ENCODE results near the gene RNASE8.
A peak's percentile ranks its signal among the peaks of the same experiment; 100 is the strongest.

Gene RNASE8

GRCh38 chr14:21024585-21025370 is 32.8 kb upstream of the RNASE8 start, which contains the start of gene NDRG2:
TSS of gene NDRG2 (minus strand) at chr14:21025061. CDS start at chr14:21023315, 1,746 bp downstream.
- Mint-ChIP-seq H3K36me3 (ENCODE audit: low read depth) (no peaks in the 10 kb centered on the region), H3K27me3 (peaks cover 8% of the 10 kb centered on the region), H3K4me3 (peak within 1 kb of the TSS; percentile 73), H3K4me1 (ENCODE audit: low read depth) (peaks cover 11% of the 10 kb centered on the region), H3K9me3 (no peaks in the 10 kb centered on the region), H3K27ac (peak within 1 kb of the TSS; percentile 14)

DNA sequence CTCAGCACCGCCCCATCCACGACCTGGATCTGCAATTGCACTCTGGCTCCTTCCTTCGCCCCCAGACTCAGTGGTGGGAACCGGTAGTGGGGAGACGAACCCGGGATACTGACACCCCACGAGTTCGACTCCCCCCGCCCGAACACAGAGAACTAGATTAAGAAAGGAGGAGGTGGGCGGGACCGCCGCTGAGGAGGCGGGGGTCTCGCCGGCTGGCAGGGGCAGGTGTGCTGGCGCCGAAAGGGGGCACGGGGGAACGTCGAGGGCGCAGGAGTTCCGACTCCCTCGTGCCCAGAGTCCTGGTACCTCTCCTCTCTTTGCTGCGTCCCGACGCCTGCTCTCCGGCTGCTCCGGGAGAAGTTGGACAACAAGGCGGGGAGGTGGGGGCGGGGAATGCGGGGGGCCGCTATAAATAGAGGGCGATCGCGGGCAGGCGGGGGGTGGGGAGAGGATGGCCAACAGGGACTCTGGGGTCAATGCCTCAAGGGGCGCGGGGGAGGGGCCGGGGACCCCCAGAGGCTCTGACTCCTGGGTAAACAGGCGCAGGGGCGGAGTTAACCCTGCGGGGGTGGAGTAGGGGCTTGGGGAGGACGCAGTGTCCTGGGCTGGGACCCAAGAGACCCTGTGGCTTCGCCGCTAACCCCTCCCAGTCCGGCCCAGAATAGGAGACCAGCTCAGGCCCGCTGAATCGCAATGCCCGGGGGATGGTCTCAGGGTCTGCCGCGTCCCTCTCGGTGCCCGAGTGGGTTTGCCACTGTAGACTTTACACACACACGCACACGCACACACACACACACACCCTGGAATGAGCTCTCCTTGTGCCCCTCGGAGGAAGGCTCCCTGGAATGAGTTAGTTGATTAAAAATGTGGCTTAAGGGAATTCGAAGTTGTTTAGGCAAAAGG is 32.0 kb upstream of the RNASE8 start:
- H3K9me3 Mint-ChIP-seq, result no peaks in the 10 kb centered on the region
- H3K4me3 Mint-ChIP-seq, result peak overlapping the region; percentile 73
- peaks cover 11% of the 10 kb centered on the region for H3K4me1 Mint-ChIP-seq (ENCODE audit: low read depth)
- no peak overlapping the region for H3K27ac Mint-ChIP-seq
- H3K36me3 Mint-ChIP-seq (ENCODE audit: low read depth), result no peaks in the 10 kb centered on the region
- H3K27me3 Mint-ChIP-seq, result peaks cover 8% of the 10 kb centered on the region

DNA sequence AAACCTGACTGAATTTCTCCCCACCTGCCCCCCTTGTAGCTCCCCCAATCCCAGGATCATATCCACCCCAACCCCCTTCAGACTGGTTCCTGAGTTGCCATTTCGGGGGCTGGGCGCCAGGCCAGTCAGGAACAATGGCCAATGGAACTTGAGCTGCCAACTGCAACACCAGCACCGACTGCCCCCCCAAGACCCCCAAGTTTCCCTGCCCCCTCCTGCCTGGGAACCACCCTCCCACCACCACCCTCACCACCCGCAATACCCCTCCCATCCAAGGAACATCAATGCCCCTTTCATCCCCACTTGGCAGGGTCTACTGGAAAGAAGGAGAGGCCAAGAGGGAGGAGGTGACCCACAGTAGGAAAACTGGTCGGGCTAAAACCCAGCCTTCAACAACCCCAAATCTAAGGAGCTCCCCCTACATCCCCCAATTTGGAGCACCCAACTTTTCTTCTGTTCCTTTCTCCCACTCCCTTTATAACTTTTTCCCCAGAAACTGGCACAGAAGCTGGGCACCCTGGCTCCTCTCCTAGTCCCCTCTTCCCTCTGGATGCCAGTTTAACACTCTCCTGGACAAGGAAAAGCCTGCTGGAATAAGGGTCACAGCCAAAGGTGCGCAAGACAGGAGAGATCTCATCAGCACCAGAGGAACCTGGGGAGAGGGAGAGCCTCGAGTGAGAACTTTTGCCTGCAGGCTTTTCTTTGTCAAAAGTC is 31.2 kb upstream of the RNASE8 start:
- Mint-ChIP-seq H3K9me3 (no peaks in the 10 kb centered on the region), H3K36me3 (ENCODE audit: low read depth) (no peaks in the 10 kb centered on the region), H3K4me3 (no peak overlapping the region), H3K4me1 (ENCODE audit: low read depth) (peaks cover 11% of the 10 kb centered on the region), H3K27ac (no peak overlapping the region), H3K27me3 (peaks cover 8% of the 10 kb centered on the region)

DNA sequence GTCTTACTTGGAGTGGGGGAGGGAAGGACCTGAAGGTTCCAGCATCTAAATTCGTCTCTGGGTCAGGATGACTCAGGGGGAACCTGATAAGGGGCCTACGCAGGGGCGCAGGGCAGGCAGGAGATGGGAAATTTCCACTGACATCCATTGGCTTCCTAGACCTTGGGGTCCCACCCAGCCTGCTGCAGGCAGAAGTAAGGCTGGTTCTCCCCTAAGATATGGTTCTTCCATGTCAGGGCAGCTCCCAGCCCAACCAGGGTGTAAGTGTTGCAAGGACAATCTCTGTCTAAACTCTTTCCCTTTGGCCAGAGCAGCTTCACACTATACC is 30.7 kb upstream of the RNASE8 start:
- Mint-ChIP-seq H3K4me3 (no peak overlapping the region), H3K4me1 (ENCODE audit: low read depth) (peaks cover 11% of the 10 kb centered on the region), H3K9me3 (no peaks in the 10 kb centered on the region), H3K27me3 (peaks cover 8% of the 10 kb centered on the region), H3K36me3 (ENCODE audit: low read depth) (no peaks in the 10 kb centered on the region), H3K27ac (no peak overlapping the region)

GRCh38 chr14:21029917-21030316 is 27.7 kb upstream of the RNASE8 start, which contains the start of gene TPPP2:
TSS of gene TPPP2 (plus strand) at chr14:21030217. CDS start at chr14:21030582, 365 bp downstream.
- H3K4me1 Mint-ChIP-seq (ENCODE audit: low read depth), result no peaks in the 10 kb centered on the region
- no peak within 1 kb of the TSS for H3K4me3 Mint-ChIP-seq
- no peaks in the 10 kb centered on the region for H3K27me3 Mint-ChIP-seq
- no peak within 1 kb of the TSS for H3K27ac Mint-ChIP-seq
- no peaks in the 10 kb centered on the region for H3K9me3 Mint-ChIP-seq
- H3K36me3 Mint-ChIP-seq (ENCODE audit: low read depth), result no peaks in the 10 kb centered on the region

GRCh38 chr14:21030531-21030930 is 27.1 kb upstream of the RNASE8 start:
- Mint-ChIP-seq H3K27me3 (no peaks in the 10 kb centered on the region), H3K36me3 (ENCODE audit: low read depth) (no peaks in the 10 kb centered on the region), H3K27ac (no peak overlapping the region), H3K4me3 (no peak overlapping the region), H3K9me3 (no peaks in the 10 kb centered on the region), H3K4me1 (ENCODE audit: low read depth) (no peaks in the 10 kb centered on the region)

DNA sequence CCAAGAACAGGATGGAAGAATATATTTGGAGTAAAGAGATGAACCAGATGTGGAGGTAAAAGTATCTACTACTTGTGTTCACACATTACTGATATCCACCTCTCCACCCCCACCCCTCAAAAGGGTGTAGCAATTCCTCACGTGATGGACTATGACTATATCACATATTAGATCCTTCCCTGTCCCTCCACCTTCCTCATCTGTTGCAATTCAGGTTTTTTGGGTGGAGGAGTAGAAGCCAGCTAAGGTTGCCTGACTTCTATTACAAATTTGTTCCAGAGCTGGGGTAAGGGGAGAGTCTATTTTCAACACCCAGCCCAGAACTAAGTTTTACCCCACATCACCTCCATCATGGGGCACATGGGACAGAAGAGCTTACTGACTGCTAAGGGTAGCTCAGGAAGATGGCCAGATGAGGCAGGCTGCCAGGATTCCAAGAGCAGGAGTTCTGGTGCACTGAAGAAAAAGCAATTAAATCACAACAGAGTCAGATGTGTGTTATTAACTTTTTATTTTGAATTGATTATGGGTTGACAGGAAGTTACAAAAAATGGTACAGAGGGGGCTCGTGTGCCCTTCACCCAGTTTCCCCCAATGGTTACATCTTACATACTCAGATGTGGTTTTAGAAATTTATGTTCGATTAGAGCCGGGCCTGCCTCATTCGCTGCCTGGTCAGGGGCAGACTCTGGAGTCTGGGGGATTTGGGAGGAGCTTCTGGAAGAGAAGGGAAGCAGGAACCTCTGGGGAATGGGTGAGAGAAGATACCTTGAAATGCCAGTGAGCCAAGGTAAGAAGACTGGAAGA is 25.1 kb upstream of the RNASE8 start:
- no peaks in the 10 kb centered on the region for H3K27me3 Mint-ChIP-seq
- H3K36me3 Mint-ChIP-seq (ENCODE audit: low read depth), result no peaks in the 10 kb centered on the region
- no peak overlapping the region for H3K27ac Mint-ChIP-seq
- H3K9me3 Mint-ChIP-seq, result no peaks in the 10 kb centered on the region
- no peak overlapping the region for H3K4me3 Mint-ChIP-seq
- no peaks in the 10 kb centered on the region for H3K4me1 Mint-ChIP-seq (ENCODE audit: low read depth)

GRCh38 chr14:21033133-21033698 is 24.4 kb upstream of the RNASE8 start:
- Mint-ChIP-seq H3K4me3 (no peak overlapping the region), H3K4me1 (ENCODE audit: low read depth) (no peaks in the 10 kb centered on the region), H3K36me3 (ENCODE audit: low read depth) (no peaks in the 10 kb centered on the region), H3K9me3 (no peaks in the 10 kb centered on the region), H3K27ac (no peak overlapping the region), H3K27me3 (no peaks in the 10 kb centered on the region)

GRCh38 chr14:21034707-21035106 is 22.9 kb upstream of the RNASE8 start, which contains the start of gene RNASE13:
TSS of gene RNASE13 (minus strand) at chr14:21034807. CDS start at chr14:21034288, 519 bp downstream.
- Mint-ChIP-seq H3K27me3 (no peaks in the 10 kb centered on the region), H3K27ac (no peak within 1 kb of the TSS)

DNA sequence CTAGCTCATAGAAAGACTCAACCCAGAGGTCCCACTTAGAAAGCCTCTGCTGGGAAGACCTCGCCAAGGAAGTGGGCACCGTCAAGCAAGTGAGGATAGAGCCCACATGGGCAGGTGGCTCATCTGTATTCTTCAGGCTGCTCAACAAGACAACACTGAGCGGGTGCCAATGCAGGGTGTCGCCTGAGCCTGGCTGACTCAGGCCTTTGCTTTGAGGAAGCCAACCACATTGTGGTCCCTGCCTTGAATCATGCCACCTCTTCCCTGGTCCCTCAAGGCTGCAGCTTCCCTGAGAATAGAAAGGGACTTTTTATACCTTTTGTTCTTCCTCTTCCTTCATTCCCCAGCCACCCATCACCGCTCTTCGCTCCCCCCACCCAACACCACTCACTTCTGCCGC is 20.9 kb upstream of the RNASE8 start:
- no peaks in the 10 kb centered on the region for H3K27me3 Mint-ChIP-seq
- H3K27ac Mint-ChIP-seq, result no peak overlapping the region
- no peaks in the 10 kb centered on the region for H3K4me1 Mint-ChIP-seq (ENCODE audit: low read depth)
- no peak overlapping the region for H3K4me3 Mint-ChIP-seq
- no peaks in the 10 kb centered on the region for H3K9me3 Mint-ChIP-seq
- no peaks in the 10 kb centered on the region for H3K36me3 Mint-ChIP-seq (ENCODE audit: low read depth)

More at GRCh38 chr14:21034707-21035106, 22.9 kb upstream of the RNASE8 start, which contains the start of gene RNASE13:
- Mint-ChIP-seq H3K9me3 (no peaks in the 10 kb centered on the region), H3K4me1 (ENCODE audit: low read depth) (no peaks in the 10 kb centered on the region), H3K4me3 (no peak within 1 kb of the TSS), H3K36me3 (ENCODE audit: low read depth) (no peaks in the 10 kb centered on the region)

DNA sequence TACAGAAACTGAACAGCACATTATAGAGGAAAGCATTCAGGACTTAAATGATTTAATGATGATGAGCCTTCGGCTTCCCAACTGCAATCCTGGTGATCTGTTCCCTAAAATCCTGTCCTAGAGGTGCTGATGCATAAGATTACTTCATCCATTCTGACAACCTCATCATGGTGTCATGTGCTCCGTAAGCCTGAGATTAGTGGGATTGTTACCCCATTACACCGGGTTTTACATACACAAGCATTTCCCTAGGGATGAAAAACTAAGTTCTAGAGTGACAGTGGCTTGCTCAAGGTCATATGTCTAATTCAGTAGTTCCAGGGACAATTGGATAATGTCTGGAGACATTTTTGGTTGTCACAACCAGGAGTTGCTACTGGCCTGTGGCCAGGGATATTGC is 20.5 kb upstream of the RNASE8 start:
- peaks cover under 1% of the 10 kb centered on the region for H3K27me3 Mint-ChIP-seq
- no peaks in the 10 kb centered on the region for H3K4me1 Mint-ChIP-seq (ENCODE audit: low read depth)
- no peak overlapping the region for H3K4me3 Mint-ChIP-seq
- no peaks in the 10 kb centered on the region for H3K36me3 Mint-ChIP-seq (ENCODE audit: low read depth)
- no peak overlapping the region for H3K27ac Mint-ChIP-seq
- no peaks in the 10 kb centered on the region for H3K9me3 Mint-ChIP-seq

DNA sequence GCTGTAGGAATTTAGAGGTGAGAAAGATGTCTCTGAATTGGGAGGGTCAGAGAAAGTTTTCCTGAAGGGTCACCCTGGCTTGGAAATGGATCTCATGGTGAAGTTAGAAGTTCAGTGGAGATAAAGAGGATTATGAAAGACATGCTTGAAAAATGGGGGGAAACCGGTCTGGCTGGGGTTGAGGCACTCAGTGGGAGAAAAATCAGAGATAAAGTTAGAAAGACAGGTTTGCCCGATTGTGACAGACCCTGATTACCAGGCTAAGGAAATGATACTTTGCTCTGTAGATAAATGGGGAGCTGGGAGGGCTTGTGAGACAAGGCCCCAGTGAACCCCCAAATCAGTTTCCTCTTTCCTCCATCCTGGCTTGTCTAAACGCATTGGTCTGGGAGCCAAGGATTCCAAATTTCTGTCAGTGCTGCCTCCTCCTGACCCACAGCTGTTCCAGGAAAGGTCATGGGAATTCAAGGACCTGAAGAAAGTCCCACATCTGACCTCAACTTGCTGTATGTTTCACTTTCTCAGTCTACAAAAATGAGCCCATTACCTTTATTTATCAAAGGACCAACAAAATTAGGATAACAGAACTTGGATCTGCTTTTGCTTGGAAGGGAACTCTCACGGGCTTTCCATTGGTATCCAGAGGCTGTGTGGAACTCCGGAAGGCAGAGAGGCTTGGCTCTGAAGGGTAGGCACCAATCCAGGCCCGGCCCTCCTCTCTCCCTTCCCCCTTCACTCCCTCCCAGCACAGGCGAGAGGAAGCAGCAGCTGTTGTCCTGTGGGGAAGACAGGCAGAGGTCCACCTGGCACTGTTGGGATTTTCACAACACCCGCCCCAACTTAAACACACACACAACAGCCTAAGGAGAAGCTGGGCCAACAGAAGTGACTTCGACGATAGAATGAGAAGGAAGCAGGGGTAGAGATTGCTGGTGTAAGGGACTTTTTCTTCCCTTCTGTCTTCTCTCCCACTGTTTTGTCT is 18.9 kb upstream of the RNASE8 start:
- Mint-ChIP-seq H3K4me1 (ENCODE audit: low read depth) (no peaks in the 10 kb centered on the region), H3K27ac (no peak overlapping the region), H3K27me3 (peaks cover 9% of the 10 kb centered on the region), H3K36me3 (ENCODE audit: low read depth) (no peaks in the 10 kb centered on the region), H3K9me3 (no peaks in the 10 kb centered on the region), H3K4me3 (no peak overlapping the region)
